Measurements from ENCODE around the gene ATF6B.

ATF6B gene

DNA sequence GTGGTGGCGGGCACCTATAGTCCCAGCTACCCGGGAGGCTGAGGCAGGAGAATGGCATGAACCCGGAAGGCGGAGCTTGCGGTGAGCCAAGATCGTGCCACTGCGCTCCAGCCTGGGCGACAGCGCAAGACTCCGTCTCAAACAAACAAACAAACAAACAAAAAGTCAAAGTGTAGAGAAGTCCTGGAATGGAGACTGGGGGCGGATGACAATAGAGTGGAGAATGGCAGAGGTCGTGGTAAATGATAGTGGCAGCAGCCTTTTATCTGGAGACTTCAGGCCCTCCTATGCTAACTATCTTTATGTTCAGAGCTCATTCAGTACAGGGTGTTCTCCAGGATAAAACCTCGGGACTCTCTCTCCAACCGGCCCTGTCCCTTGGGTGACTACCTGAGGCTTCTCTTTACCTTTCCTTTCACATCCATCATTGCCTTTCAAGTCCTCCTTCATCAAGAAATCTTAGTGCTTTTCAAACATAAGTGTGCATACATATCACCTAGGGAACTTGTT lies 3.4 kb upstream of the ATF6B start:
- Histone ChIP-seq H3K27ac (ENCODE audit: low read depth in 2 of 2, low read length in 2 of 2) (no peak overlapping the region), H3K4me3 (ENCODE audit: low read length in 2 of 2) (no peak overlapping the region)

GRCh38 chr6:32129297-32130088 lies 1.4 kb upstream of the ATF6B start:
- H3K27ac ChIP-seq (ENCODE audit: low read depth in 2 of 2, low read length in 2 of 2): peak overlapping the region; percentile 91 to 93
- no peaks in the 10 kb centered on the region for H3K9me3 ChIP-seq (ENCODE audit: control insufficient read depth in 2 of 2, low read length in 2 of 2)
- H3K9ac ChIP-seq (ENCODE audit: low read depth in 1 of 2, low read length in 2 of 2): peak overlapping the region; percentile 63 to 79
- peaks cover 0 to 1% of the 10 kb centered on the region in 2 donors for H3K27me3 ChIP-seq (ENCODE audit: control insufficient read depth in 2 of 2, insufficient read depth in 2 of 2, low read length in 2 of 2)
- H3K4me3 ChIP-seq (ENCODE audit: low read length in 2 of 2): peak overlapping the region; percentile 74 to 91
- H3K4me1 ChIP-seq (ENCODE audit: control insufficient read depth in 2 of 2, insufficient read depth in 2 of 2, low read length in 2 of 2): peaks cover 25% of the 10 kb centered on the region in 2 donors
- peaks cover 12 to 18% of the 10 kb centered on the region in 2 donors for H3K36me3 ChIP-seq (ENCODE audit: control insufficient read depth in 2 of 2, insufficient read depth in 2 of 2, low read length in 2 of 2)

More for the DNA sequence above, 3.4 kb upstream of the ATF6B start:
- Histone ChIP-seq H3K9ac (ENCODE audit: low read depth in 1 of 2, low read length in 2 of 2) (no peak overlapping the region), H3K36me3 (ENCODE audit: control insufficient read depth in 2 of 2, insufficient read depth in 2 of 2, low read length in 2 of 2) (peaks cover under 1 to 5% of the 10 kb centered on the region in 2 donors), H3K27me3 (ENCODE audit: control insufficient read depth in 2 of 2, insufficient read depth in 2 of 2, low read length in 2 of 2) (peaks cover 0 to 1% of the 10 kb centered on the region in 2 donors), H3K4me1 (ENCODE audit: control insufficient read depth in 2 of 2, insufficient read depth in 2 of 2, low read length in 2 of 2) (peaks cover 25% of the 10 kb centered on the region in 2 donors), H3K9me3 (ENCODE audit: control insufficient read depth in 2 of 2, low read length in 2 of 2) (no peaks in the 10 kb centered on the region)

GRCh38 chr6:32128751-32129296 lies 778 bp upstream of the ATF6B start:
- Histone ChIP-seq H3K27ac (ENCODE audit: low read depth in 2 of 2, low read length in 2 of 2) (peak overlapping the region; percentile 20 to 26), H3K27me3 (ENCODE audit: control insufficient read depth in 2 of 2, insufficient read depth in 2 of 2, low read length in 2 of 2) (no peaks in the 10 kb centered on the region), H3K36me3 (ENCODE audit: control insufficient read depth in 2 of 2, insufficient read depth in 2 of 2, low read length in 2 of 2) (peaks cover 19 to 25% of the 10 kb centered on the region in 2 donors), H3K9ac (ENCODE audit: low read depth in 1 of 2, low read length in 2 of 2) (no peak overlapping the region), H3K4me3 (ENCODE audit: low read length in 2 of 2) (peak overlapping the region; percentile 74 to 91), H3K4me1 (ENCODE audit: control insufficient read depth in 2 of 2, insufficient read depth in 2 of 2, low read length in 2 of 2) (peaks cover 25% of the 10 kb centered on the region in 2 donors), H3K9me3 (ENCODE audit: control insufficient read depth in 2 of 2, low read length in 2 of 2) (no peaks in the 10 kb centered on the region)

- H3K36me3 ChIP-seq (ENCODE audit: control insufficient read depth in 2 of 2, insufficient read depth in 2 of 2, low read length in 2 of 2): peaks cover 20 to 27% of the 10 kb centered on the region in 2 donors
- H3K4me3 ChIP-seq (ENCODE audit: low read length in 2 of 2): peak overlapping the region; percentile 99
- no peaks in the 10 kb centered on the region for H3K9me3 ChIP-seq (ENCODE audit: control insufficient read depth in 2 of 2, low read length in 2 of 2)
- H3K9ac ChIP-seq (ENCODE audit: low read depth in 1 of 2, low read length in 2 of 2): peak overlapping the region; percentile 95 to 98
- peak overlapping the region in 1 of 2 donors; percentile 87 for H3K27ac ChIP-seq (ENCODE audit: low read depth in 2 of 2, low read length in 2 of 2)
- H3K4me1 ChIP-seq (ENCODE audit: control insufficient read depth in 2 of 2, insufficient read depth in 2 of 2, low read length in 2 of 2): peaks cover 25% of the 10 kb centered on the region in 2 donors
- H3K27me3 ChIP-seq (ENCODE audit: control insufficient read depth in 2 of 2, insufficient read depth in 2 of 2, low read length in 2 of 2): no peaks in the 10 kb centered on the region
Observed at GRCh38 chr6:32127409-32127716, 683 bp downstream of the ATF6B start.

DNA sequence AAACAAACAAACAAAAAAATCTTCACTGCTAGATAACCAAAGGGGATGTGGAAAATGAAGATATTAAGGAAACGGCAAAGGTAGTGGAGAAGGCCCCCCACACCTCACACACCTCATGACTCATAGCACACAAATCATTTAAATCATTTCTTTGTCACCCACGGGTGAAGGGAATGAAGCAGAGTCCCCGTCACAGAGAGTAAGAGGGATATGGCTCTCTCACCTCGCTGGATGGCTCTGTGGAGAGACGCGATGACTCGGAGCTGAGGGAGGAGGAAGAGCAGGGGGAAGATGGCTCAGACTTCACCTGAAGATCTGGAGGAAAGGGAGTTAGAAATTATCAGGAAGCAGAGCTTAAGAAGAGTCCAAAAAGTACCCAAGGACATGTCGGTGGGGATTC lies 1.2 kb downstream of the ATF6B start:
- H3K9me3 ChIP-seq (ENCODE audit: control insufficient read depth in 2 of 2, low read length in 2 of 2): no peaks in the 10 kb centered on the region
- peak overlapping the region; percentile 95 to 98 for H3K9ac ChIP-seq (ENCODE audit: low read depth in 1 of 2, low read length in 2 of 2)
- peaks cover 25% of the 10 kb centered on the region in 2 donors for H3K4me1 ChIP-seq (ENCODE audit: control insufficient read depth in 2 of 2, insufficient read depth in 2 of 2, low read length in 2 of 2)
- H3K27ac ChIP-seq (ENCODE audit: low read depth in 2 of 2, low read length in 2 of 2): no peak overlapping the region
- peaks cover 24 to 30% of the 10 kb centered on the region in 2 donors for H3K36me3 ChIP-seq (ENCODE audit: control insufficient read depth in 2 of 2, insufficient read depth in 2 of 2, low read length in 2 of 2)
- H3K27me3 ChIP-seq (ENCODE audit: control insufficient read depth in 2 of 2, insufficient read depth in 2 of 2, low read length in 2 of 2): no peaks in the 10 kb centered on the region
- H3K4me3 ChIP-seq (ENCODE audit: low read length in 2 of 2): peak overlapping the region; percentile 99

- Histone ChIP-seq H3K4me1 (ENCODE audit: control insufficient read depth in 2 of 2, insufficient read depth in 2 of 2, low read length in 2 of 2) (peaks cover 21 to 24% of the 10 kb centered on the region in 2 donors), H3K27me3 (ENCODE audit: control insufficient read depth in 2 of 2, insufficient read depth in 2 of 2, low read length in 2 of 2) (no peaks in the 10 kb centered on the region), H3K27ac (ENCODE audit: low read depth in 2 of 2, low read length in 2 of 2) (no peak overlapping the region), H3K9ac (ENCODE audit: low read depth in 1 of 2, low read length in 2 of 2) (no peak overlapping the region), H3K4me3 (ENCODE audit: low read length in 2 of 2) (no peak overlapping the region), H3K36me3 (ENCODE audit: control insufficient read depth in 2 of 2, insufficient read depth in 2 of 2, low read length in 2 of 2) (peaks cover 41 to 46% of the 10 kb centered on the region in 2 donors), H3K9me3 (ENCODE audit: control insufficient read depth in 2 of 2, low read length in 2 of 2) (no peaks in the 10 kb centered on the region)
Observed at GRCh38 chr6:32123681-32124080, 4.4 kb downstream of the ATF6B start.

GRCh38 chr6:32120573-32121059 lies 7.4 kb downstream of the ATF6B start:
- H3K36me3 ChIP-seq (ENCODE audit: control insufficient read depth in 2 of 2, insufficient read depth in 2 of 2, low read length in 2 of 2): peaks cover 49 to 67% of the 10 kb centered on the region in 2 donors
- no peak overlapping the region for H3K27ac ChIP-seq (ENCODE audit: low read depth in 2 of 2, low read length in 2 of 2)
- no peak overlapping the region for H3K4me3 ChIP-seq (ENCODE audit: low read length in 2 of 2)
- peaks cover 10 to 13% of the 10 kb centered on the region in 2 donors for H3K4me1 ChIP-seq (ENCODE audit: control insufficient read depth in 2 of 2, insufficient read depth in 2 of 2, low read length in 2 of 2)
- H3K9me3 ChIP-seq (ENCODE audit: control insufficient read depth in 2 of 2, low read length in 2 of 2): no peaks in the 10 kb centered on the region
- no peaks in the 10 kb centered on the region for H3K27me3 ChIP-seq (ENCODE audit: control insufficient read depth in 2 of 2, insufficient read depth in 2 of 2, low read length in 2 of 2)
- H3K9ac ChIP-seq (ENCODE audit: low read depth in 1 of 2, low read length in 2 of 2): no peak overlapping the region

GRCh38 chr6:32118782-32119628 lies 9.0 kb downstream of the ATF6B start:
- Histone ChIP-seq H3K36me3 (ENCODE audit: control insufficient read depth in 2 of 2, insufficient read depth in 2 of 2, low read length in 2 of 2) (peaks cover 46 to 65% of the 10 kb centered on the region in 2 donors), H3K4me3 (ENCODE audit: low read length in 2 of 2) (peak overlapping the region; percentile 33 to 51)

DNA sequence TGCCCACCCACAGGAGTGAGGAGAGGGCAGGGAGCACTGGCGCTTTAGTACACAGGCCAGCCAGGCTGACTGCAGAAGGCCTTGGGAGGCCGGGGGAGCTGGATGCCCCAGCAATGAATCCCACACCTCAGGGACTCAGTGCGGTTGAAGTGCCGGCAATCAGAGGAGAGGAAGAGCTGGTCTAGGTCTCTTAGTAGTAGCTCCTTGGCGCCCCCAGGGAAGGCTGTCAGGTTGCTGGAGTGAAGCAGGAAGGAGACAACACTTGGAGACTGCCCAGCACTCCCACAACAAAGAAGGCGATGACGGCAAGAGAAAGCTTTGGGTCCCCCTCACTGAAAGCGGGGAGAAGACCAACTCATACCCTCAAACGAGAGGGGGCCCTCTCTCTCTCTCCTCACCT lies 10.6 kb downstream of the ATF6B start:
- H3K27ac ChIP-seq (ENCODE audit: low read depth in 2 of 2, low read length in 2 of 2): no peak overlapping the region
- H3K9ac ChIP-seq (ENCODE audit: low read depth in 1 of 2, low read length in 2 of 2): no peak overlapping the region
- H3K9me3 ChIP-seq (ENCODE audit: control insufficient read depth in 2 of 2, low read length in 2 of 2): no peaks in the 10 kb centered on the region
- no peaks in the 10 kb centered on the region for H3K27me3 ChIP-seq (ENCODE audit: control insufficient read depth in 2 of 2, insufficient read depth in 2 of 2, low read length in 2 of 2)
- H3K4me1 ChIP-seq (ENCODE audit: control insufficient read depth in 2 of 2, insufficient read depth in 2 of 2, low read length in 2 of 2): peaks cover 10 to 17% of the 10 kb centered on the region in 2 donors
- no peak overlapping the region for H3K4me3 ChIP-seq (ENCODE audit: low read length in 2 of 2)
- peaks cover 42 to 62% of the 10 kb centered on the region in 2 donors for H3K36me3 ChIP-seq (ENCODE audit: control insufficient read depth in 2 of 2, insufficient read depth in 2 of 2, low read length in 2 of 2)

More at GRCh38 chr6:32118782-32119628, 9.0 kb downstream of the ATF6B start:
- Histone ChIP-seq H3K27me3 (ENCODE audit: control insufficient read depth in 2 of 2, insufficient read depth in 2 of 2, low read length in 2 of 2) (no peaks in the 10 kb centered on the region), H3K27ac (ENCODE audit: low read depth in 2 of 2, low read length in 2 of 2) (peak overlapping the region; percentile 67 to 76), H3K9me3 (ENCODE audit: control insufficient read depth in 2 of 2, low read length in 2 of 2) (no peaks in the 10 kb centered on the region), H3K9ac (ENCODE audit: low read depth in 1 of 2, low read length in 2 of 2) (peak overlapping the region in 1 of 2 donors; percentile 60), H3K4me1 (ENCODE audit: control insufficient read depth in 2 of 2, insufficient read depth in 2 of 2, low read length in 2 of 2) (peaks cover 10 to 13% of the 10 kb centered on the region in 2 donors)
